ENCODE data around the gene SFXN5. TPM values are rescaled to one million over a fixed set of nuclear protein-coding genes. Genes with fewer than 3 reads are reported as not detected.

Gene SFXN5
- polyA plus RNA-seq, 3 donors = 5.9 to 28.6 (median 9.5) TPM

GRCh38 chr2:72949045-72949444, 122.5 kb downstream of the SFXN5 start:
- Histone ChIP-seq H3K27ac (ENCODE audit: low read depth in 1 of 2, low read length in 2 of 2) (no peak overlapping the region), H3K36me3 (replicated peaks in 1 of 2; ENCODE audit: control insufficient read depth in 1 of 2, insufficient read depth in 2 of 2, low read length in 2 of 2) (peaks cover 12 to 42% of the 10 kb centered on the region in 2 donors), H3K79me2 (ENCODE audit: insufficient read depth, low read length) (no peaks in the 10 kb centered on the region), H3K4me3 (replicated peaks in 1 of 3; ENCODE audit: low read depth in 2 of 3, low read length in 3 of 3) (no peak overlapping the region), H3K27me3 (ENCODE audit: control insufficient read depth in 2 of 2, insufficient read depth in 2 of 2, low read length in 2 of 2) (no peaks in the 10 kb centered on the region), H3K9ac (ENCODE audit: insufficient read depth, low read length, poor library complexity, severe bottlenecking) (no peak overlapping the region), H2AFZ (ENCODE audit: insufficient read depth, low read depth, low read length, poor library complexity, severe bottlenecking) (no peak overlapping the region), H3K9me3 (replicated peaks in 1 of 2; ENCODE audit: control insufficient read depth in 1 of 2, insufficient read depth in 1 of 2, low read length in 2 of 2) (no peaks in the 10 kb centered on the region), H3K4me2 (replicated peaks; ENCODE audit: extremely low read depth, low read length, poor library complexity, severe bottlenecking) (no peak overlapping the region), H4K20me1 (ENCODE audit: insufficient read depth, low read length) (no peaks in the 10 kb centered on the region), H3K4me1 (ENCODE audit: control insufficient read depth in 1 of 2, insufficient read depth in 2 of 2, low read length in 2 of 2) (peaks cover 5 to 6% of the 10 kb centered on the region in 2 donors)
- peaks cover 58 to 75% of the 10 kb centered on the region in 2 donors for H3K36me3 Mint-ChIP-seq
- H3K9me3 Mint-ChIP-seq = peaks cover 0 to 2% (median 0%) of the 10 kb centered on the region in 7 donors
- 89% methylated on average over 1 of the region's 2 CpGs for WGBS (ENCODE audit: insufficient coverage)
- peaks cover 2 to 5% (median 3%) of the 10 kb centered on the region in 3 donors for H3K27me3 Mint-ChIP-seq (ENCODE audit: low read depth in 3 of 3)
- no peak overlapping the region for H3K4me3 Mint-ChIP-seq
- no peak for DNase-seq
- TF ChIP-seq, protein P1, sequence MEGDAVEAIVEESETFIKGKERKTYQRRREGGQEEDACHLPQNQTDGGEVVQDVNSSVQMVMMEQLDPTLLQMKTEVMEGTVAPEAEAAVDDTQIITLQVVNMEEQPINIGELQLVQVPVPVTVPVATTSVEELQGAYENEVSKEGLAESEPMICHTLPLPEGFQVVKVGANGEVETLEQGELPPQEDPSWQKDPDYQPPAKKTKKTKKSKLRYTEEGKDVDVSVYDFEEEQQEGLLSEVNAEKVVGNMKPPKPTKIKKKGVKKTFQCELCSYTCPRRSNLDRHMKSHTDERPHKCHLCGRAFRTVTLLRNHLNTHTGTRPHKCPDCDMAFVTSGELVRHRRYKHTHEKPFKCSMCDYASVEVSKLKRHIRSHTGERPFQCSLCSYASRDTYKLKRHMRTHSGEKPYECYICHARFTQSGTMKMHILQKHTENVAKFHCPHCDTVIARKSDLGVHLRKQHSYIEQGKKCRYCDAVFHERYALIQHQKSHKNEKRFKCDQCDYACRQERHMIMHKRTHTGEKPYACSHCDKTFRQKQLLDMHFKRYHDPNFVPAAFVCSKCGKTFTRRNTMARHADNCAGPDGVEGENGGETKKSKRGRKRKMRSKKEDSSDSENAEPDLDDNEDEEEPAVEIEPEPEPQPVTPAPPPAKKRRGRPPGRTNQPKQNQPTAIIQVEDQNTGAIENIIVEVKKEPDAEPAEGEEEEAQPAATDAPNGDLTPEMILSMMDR (IDR thresholded peaks at IDR 0.05) = no peak
- no peak overlapping the region for H3K27ac Mint-ChIP-seq
- peaks cover 8% of the 10 kb centered on the region for H3K4me1 Mint-ChIP-seq
- intact Hi-C loops (cut with micrococcal nuclease) = no loop called here

DNA sequence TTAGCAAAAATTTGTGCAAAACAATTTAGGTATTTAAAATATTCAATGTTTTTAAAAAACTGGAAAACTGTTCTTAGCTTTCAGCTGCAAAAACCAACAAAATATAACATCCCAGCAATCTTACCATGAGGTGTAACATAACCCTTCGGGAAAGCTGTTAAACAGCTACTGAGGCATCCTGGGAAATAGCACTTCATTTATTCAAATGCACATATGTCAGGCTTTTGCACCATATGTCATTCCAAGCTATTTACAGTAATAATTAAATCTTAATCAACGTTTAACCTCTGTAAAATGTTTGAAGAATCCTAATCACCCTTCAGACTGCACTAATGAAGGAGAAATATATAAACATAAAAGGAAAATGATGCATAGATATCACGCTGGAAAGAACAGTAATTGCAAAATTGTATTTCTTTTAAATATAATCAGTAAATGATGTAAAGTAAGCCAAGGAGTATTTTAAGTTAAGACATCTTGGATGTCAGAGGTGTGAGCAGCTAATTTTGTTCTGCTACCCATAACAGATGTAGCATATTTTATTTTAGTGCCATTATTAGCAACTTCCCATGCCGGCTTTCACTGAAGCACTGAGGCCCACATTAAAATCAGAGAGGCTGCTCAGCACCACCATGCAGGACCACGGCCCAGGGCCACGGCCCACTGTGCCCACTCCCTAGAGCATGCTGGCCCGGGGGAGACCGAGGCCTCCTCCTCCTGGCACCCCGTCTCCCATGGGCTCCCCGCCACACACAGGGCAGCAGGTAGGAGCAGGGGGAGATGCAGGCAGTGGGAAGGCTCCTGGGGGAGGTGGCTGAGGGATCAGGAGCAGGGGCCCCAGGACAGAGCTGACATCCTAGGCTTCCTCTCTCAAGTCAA, 123.3 kb downstream of the SFXN5 start:
- Histone ChIP-seq H4K20me1 (ENCODE audit: insufficient read depth, low read length) (no peaks in the 10 kb centered on the region), H3K27me3 (ENCODE audit: control insufficient read depth in 2 of 2, insufficient read depth in 2 of 2, low read length in 2 of 2) (no peaks in the 10 kb centered on the region), H3K4me3 (replicated peaks in 1 of 3; ENCODE audit: low read depth in 2 of 3, low read length in 3 of 3) (no peak overlapping the region), H3K79me2 (ENCODE audit: insufficient read depth, low read length) (no peaks in the 10 kb centered on the region), H2AFZ (ENCODE audit: insufficient read depth, low read depth, low read length, poor library complexity, severe bottlenecking) (no peak overlapping the region), H3K4me2 (replicated peaks; ENCODE audit: extremely low read depth, low read length, poor library complexity, severe bottlenecking) (no peak overlapping the region), H3K9ac (ENCODE audit: insufficient read depth, low read length, poor library complexity, severe bottlenecking) (no peak overlapping the region), H3K36me3 (replicated peaks in 1 of 2; ENCODE audit: control insufficient read depth in 1 of 2, insufficient read depth in 2 of 2, low read length in 2 of 2) (peaks cover 19 to 49% of the 10 kb centered on the region in 2 donors), H3K4me1 (ENCODE audit: control insufficient read depth in 1 of 2, insufficient read depth in 2 of 2, low read length in 2 of 2) (peaks cover under 1% of the 10 kb centered on the region in 2 donors), H3K27ac (ENCODE audit: low read depth in 1 of 2, low read length in 2 of 2) (no peak overlapping the region), H3K9me3 (replicated peaks in 1 of 2; ENCODE audit: control insufficient read depth in 1 of 2, insufficient read depth in 1 of 2, low read length in 2 of 2) (no peaks in the 10 kb centered on the region)
- no peak overlapping the region for H3K4me3 Mint-ChIP-seq
- H3K27ac Mint-ChIP-seq = no peak overlapping the region
- no peaks in the 10 kb centered on the region for H3K4me1 Mint-ChIP-seq
- intact Hi-C loops (cut with micrococcal nuclease) = no loop called here
- peaks cover 2 to 5% (median 3%) of the 10 kb centered on the region in 3 donors for H3K27me3 Mint-ChIP-seq (ENCODE audit: low read depth in 3 of 3)
- DNase-seq = no peak
- WGBS (ENCODE audit: insufficient coverage) = 98% methylated on average over 6 of the region's 10 CpGs
- H3K36me3 Mint-ChIP-seq = peaks cover 60 to 80% of the 10 kb centered on the region in 2 donors
- TF ChIP-seq, protein P1 (IDR thresholded peaks at IDR 0.05) = no peak
- peaks cover 0 to 2% (median 0%) of the 10 kb centered on the region in 7 donors for H3K9me3 Mint-ChIP-seq
